Kasumi-1 (cell line): ENCODE results near the gene MAP1LC3B2.

Source experiments
- DNase-seq, 2 experiments: peaks; one replicate each; lab custom pipeline; 2025; lab: John Stamatoyannopoulos, UW

The MAP1LC3B2 gene

DNA sequence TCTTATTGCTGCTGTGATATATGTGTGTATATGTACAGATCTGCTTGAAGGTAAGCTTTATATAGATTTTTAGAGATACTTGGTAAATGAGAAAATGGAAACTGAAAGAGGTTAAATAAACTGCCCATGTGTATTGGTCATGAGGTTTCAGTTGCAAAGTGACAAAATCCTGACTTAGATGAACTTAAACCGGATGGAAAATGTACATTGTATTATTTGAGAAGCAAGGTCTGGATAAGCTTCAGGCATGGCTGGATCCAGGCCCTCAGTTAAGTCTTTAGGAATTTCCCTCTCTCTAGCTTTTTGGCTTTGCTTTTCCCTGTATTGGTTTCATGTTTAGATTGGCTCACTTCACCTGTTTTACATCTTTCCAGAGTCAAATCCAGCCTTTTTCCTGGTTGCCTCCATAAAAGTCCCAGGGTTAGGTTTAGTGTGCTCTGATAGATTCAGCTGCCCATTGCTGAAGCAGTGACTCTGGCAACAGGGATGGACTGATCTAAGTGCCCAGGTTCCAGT, 21.0 kb upstream of the MAP1LC3B2 start:
- DNase-seq: no peak

DNA sequence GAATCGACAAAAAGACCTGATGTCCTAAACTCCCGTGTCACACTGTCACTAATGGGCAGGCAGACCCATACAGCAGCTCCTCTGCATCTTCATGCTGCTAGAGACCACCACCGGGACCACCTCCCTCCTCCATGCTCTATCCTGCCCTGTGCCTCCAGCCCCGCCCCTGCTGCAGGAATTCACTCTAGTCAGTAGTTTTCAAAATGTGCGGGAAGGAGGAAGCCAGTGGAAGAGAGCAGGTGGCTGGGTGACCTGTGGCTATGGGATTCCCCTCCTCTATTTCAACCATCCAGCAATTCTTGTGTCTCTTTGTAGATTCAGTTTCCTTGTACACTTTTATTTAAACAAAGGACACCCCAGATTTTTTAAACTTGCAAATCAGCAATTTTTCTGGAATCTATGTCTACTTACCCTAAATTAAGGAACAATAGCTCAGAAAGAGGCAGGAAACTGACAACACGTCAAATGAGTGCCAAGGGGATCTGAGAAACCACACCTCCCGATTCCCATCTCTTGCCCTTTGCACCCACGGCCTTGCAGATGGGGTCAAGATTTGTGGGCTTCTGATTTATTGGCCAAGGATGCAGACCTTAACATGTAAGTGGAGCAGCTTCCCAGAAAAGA, 20.4 kb upstream of the MAP1LC3B2 start:
- no peak for DNase-seq

DNA sequence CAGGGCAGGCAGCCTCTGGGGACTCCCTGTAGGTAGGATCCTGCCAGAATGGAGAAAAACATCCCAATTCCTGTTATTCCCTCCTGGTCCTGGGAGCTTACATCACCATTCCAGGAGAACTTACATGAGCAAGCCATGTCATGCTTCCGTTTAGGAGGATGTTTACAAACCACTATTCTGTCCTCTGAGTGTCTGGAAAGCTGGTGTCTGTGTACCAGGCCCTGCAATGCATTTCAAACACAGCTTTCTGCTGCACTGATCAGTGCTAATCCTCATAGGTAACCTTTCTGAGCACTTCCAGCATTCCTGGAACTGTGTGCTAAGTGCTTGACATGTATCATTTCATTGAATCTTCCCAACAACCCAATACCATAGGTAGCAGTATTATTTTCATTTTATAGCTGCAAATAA, 19.8 kb upstream of the MAP1LC3B2 start:
- DNase-seq: no peak

DNA sequence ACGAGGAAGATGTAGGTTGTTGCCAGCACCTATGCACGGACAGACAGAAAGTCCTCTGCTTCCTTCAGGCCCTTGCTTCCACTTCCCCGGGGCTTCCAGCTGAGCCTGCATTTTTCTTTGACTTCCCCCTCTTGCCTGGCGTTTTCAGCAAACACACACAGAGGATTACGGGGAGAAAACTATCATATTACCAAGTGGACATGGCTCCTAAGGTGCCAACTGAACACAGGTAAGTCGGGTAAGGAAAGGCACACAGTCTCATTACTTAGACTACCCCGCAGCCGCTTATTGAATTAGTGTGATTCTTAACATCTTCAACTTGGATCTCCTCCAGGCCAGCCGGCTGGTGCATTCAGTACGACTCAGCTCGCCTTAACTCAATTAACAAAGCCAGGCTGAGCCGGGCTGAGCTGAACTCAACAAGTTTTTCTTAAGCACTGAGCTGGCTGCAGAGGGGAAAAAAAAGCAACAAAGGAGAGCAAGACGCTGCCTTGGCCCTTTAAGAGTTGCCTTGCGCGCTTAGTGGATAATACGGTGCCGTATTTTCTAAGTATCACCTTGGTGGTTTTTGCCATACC, 19.2 kb upstream of the MAP1LC3B2 start:
- no peak for DNase-seq

DNA sequence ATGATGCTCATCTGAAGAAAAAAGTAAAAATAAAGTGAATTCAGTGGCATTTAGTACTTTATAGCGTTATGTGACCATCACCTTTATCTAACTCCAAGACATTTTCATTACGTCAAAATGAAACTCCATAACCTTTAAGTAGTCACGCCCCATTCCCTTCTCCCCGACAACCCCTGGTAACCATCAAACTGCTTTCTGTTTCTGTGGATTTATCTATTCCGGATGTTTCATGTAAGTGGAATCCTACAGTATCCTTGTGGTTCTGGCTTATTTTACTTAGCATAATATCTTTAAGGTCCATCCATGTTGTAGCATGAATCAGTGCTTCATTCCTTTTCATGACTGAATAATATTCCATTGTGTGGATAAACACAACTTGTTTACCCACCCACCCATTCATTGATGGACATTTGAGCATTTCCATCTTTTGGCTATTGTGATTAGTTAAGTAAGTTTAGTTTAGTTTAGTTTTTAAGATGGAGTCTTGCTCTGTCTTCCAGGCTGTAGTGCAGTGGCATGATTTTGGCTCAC, 18.5 kb upstream of the MAP1LC3B2 start:
- no peak for DNase-seq

DNA sequence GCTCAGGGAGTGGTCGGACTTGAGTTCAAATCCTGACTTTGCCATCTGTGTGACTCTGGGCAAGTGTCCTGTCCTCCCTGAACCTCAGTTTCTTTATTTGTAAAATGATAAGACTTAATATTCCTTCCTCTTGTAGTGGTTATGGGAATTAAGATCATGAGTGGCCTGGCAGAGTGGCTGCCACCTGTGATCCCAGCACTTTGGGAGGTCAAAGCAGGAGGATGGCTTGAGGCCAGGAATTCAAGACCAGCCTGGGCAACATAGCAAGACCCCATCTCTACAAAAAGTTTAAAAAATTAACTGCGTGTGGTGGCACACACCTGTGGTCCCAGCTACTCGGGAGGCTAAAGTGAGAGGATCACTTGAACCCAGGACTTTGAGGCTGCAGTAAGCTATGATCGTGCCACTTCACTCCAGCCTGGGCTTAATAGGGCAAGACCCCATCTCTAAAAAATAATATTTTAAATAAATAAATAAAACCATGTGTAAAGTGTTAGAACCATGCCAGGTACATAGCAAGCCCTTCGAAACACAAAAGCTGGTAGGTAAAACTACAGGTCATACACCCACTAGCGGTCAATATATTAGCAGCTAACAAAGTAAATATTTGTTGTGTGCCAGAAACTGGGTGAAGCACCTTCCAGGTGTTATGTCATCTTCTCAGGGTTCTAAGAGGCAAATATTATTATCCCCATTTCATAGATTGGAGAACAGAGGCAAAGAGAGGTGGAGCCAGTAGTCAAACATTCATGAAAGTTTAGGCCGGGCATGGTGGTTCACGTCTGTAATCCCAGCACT, 17.4 kb upstream of the MAP1LC3B2 start:
- no peak for DNase-seq

DNA sequence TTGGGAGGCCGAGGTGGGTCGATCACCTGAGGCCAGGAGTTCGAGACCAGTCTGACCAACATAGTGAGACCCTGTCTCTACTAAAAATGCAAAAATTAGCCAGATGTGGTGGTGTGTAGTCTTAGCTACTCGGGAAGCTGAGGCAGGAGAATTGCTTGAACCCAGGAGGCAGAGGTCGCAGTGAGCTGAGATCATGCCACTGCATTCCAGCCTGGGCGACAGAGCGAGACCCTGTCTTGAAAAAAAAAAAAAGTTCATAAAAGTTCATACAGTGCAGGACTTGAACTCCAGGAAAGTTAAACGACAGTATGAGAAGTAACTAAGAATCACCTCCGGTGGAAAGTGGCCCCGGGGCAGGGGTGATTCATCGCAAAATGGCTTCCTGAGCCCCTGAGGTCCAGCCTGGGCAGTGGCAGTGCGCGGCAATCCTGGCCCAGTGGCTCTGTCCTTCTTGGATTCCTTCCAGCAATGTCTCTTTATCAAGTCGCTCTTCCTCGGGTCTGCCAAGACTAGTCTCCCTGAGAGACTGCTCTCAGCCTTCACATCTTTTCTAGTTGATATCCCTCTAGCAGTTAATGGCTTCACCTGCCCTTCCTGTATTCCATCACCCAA, 16.7 kb upstream of the MAP1LC3B2 start:
- DNase-seq: no peak

DNA sequence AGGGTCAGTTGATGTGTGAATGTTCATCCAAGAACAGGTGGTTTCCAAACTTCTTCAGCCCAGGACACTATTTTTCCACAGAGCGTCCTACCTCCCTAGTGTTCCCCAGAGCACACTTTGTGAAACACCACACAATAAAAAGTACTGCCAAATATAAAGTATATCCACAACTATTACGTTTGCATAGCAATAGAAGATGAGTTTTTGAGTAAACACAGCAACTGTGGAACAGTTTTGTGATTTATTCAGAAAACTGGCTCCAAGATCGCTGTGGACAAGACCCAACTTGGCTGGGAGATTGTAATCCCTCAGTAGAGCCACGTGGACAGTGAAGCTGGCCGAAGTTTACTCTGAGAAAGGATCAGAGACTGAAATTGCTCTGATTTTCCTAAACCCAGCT, 14.5 kb upstream of the MAP1LC3B2 start:
- DNase-seq: no peak

DNA sequence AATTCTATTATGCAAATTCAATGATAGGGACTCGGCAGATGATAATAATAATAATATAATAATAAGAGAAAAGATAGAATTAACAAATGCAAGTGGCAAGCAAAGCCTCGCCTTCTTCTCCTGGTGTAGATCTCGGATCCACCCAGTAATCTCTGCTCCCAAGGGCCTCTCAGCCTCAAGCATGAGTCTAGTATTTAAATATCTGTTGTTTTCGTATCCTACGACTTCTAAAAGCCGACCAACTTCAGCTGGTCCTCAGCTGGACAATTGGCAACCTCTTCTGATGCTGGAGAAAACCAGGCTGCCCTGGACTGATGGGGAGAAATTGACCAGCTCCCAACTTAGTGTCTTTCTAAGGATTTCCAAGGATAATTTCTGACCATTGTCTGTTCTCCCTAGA, 14.0 kb upstream of the MAP1LC3B2 start:
- DNase-seq: no peak

DNA sequence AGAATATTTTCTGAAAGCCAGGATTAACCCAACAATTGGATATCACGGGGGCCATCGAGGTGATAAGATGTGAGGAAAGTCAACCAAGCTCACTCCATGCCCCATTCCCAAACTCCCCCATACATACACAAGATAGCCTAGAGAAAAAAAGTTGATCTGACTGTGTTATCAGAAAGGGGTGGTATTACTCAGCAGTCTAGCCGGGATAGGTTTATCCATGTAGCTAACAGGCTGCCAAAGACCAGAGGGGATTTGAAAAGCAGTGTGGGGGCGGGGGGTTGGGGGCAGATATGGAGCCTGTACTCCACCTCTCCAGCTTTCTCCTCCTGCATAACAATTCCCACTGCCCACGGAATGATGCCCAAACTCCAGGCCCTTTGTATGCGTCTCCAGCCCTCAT, 13.2 kb upstream of the MAP1LC3B2 start:
- DNase-seq: no peak

DNA sequence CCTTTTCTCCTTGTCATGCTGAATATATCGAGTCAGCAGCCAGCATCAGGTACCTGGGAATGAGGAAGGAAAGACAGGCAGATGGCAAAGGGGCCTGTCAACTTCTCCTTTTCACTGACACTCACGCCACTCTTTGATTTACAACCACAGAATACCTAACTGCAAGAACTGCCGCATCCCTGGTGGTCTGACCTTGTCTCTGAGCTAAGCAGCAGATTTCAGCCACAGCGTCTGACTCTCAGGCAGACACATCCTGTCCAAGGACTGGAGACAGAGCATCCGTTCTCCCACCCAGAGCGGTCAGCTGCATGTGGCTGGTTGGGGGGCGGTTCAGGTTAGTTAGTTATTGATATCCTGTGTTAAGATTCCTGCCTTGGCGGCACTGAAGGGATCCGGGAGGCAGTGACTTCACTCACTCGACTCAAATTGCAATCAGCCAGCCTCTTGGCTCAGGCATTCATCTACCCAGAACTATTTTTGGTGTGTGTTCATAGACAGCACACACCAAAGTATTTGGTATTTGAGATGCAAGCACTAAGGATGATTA, 11.2 kb upstream of the MAP1LC3B2 start:
- peak; percentile 95 to 97 for DNase-seq

DNA sequence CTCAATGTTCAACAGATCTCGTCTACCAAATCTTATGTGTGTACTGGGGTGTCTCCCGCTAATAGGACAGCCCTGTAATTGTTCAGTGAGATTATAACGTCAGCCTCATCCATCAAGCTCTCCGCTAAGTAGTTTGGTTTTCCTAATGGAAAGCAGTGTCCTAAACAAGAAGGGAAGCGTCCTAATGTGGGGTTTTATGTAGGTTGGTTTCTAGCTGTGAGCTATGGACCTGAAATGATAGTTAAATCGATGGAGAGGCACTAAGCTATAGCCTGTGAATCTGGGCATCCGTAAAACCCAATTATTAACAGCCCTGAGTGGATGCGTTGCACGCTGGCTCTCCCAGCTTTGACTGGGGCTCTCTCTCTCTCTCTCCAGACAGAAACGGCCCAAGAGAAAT, 9.2 kb upstream of the MAP1LC3B2 start:
- DNase-seq: no peak

DNA sequence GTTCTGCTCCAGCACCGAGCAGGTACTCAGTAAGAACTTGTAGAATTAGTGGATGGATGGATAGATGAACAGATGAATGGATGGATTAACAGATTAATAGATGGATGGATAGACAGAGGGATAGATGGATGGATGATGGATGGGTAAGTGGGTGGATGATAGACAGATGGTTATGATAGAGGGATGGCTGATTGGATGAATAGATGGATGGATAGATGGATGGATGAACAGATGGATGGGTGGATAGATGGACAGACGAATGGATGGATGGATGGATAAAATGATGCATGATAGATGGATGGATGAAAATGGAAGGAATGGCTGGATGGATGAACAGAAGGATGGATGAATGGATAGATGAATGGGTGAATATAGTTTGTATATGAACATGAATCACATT, 8.0 kb upstream of the MAP1LC3B2 start:
- DNase-seq: no peak

DNA sequence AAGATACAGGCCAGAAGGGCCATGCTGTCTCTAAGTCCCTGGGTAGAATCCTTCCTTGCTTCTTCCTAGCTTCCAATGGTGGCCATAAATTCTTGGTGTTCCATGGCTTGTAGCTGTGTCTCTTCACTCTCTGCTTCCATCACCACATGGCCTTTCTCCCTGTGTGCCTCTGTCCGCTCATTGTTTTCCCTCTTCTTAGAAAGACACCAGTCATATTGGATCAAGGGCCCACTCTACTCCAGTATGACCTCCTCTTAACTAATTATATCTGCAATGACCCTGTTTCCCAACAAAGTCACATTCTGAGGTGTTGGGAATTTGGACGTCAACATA, 7.6 kb upstream of the MAP1LC3B2 start:
- DNase-seq: no peak

DNA sequence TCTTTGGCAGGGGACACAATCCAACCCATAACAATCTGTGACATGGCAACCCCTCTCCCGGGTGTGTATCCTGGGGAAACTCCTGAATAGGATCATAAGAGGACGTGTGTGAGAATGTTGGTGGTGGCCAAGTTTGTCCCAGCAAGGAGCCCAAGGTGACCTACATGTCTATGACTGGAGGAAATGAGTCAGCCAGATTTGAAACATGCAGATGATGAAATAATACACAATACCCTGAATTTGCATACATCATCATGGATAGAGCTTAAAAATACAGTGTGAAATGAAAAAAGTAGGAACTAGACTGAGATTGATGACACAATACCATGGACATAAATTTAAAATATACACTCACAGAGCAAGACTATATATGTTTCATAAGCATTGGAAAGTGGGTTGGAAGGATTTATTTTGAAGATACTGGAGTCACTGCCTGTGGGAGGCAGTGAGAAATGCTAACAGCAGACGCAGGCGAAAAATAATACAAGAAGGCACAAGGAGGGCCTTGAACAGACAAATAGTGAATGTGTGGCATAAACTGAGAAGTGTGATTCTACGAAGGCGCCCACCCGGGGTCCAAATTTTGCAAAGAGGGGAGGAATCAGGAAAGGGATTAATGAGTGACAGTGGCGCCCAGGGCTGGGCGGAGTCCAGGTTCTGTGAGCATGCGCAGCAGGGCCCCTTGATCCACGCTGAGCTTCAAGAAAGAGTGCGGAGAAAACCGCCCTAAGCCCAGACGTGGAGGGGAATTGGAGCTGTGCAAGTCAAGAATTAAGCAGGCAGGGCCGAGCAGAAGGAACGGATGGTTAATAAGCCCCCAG, 7.0 kb upstream of the MAP1LC3B2 start:
- DNase-seq: peak in 1 of 2 experiments; percentile 45

DNA sequence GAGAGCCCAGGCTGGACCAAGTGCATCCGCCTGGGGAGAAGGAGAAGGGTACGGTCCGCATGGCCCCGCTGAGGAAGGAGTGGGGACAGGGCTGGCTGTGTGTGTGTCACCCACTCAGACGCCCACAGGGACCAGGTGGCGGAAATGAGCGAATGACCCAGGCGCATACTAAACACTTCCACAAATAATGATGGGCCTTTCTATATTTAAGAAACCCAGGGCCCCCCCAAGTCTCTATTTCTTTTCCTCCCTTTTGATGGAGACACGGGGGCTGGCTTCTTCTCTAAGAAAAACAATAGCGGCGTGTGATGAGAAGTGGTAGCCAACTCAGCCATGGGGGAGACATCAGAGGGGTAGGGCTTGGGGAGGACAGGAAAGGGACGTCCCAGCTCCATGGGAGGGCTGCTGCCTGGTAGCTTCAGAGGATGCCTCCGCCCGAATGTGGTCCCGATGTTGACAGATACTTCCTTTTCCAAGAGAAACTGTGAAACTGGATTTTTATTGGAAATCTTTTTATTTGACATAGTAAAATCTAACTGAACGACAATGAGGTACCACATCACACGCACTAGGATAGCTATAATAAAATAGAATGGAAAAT, 6.3 kb upstream of the MAP1LC3B2 start:
- DNase-seq: peak; percentile 45 to 52

DNA sequence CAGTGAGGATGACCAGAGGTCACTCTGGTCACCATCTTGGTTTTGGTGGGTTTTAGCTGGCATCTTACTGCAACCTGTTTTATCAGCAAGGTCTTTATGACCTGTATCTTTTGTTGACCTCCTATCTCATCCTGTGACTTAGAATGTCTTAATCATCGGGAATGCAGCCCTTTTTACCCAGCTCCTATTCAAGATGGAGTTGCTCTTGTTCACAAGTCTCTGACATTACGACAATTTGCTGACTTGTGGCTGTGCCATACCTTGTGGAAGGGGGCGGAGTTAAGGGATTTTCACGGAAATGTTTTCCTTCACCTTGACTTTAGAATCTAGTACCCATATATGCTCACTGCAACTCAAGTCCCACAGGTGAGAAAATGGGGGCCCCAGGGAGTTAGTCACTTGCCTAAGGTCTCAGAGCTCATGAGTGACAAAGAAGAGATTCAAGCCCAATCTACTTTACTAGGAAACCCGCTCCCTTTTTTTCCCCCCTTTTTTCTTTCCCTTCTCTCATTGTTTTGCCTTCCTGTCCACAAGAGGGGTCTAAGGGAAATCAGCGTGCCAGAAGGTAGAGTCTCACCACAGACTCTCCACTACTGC, 2.7 kb upstream of the MAP1LC3B2 start:
- no peak for DNase-seq

DNA sequence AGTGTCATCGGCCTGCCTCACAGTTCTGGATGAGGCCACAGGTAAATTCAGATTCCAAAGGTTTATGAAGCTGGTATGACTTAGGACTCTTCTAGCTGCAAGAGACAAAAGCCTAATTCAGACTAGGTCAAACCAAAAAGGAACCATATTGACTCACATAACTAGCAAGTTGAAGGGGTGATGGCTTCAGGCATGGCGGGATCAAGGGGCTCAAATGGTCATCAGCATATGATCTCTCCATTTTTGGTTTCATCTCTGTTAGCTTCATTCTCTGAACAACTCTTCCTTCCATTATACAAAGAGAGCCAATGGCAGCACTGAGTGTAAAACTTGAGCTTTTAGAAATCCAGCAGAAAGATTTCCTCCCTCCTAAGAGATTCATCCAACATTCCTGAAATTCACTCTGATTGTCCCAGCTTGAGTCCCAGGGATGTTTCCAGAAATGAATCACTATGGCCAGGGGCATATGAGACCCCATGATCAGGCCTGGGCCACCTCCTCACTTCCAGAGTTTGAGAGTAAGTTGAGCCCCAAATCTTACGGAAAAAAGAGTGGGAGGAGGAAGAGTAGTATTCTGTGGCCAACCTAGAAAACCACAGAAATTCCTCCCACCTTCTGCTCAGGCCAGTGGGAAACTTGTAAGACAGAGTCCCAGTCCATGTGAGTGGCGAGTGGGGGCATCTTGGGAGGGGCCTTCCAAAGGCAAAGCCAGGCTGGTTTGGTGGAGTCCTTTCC, 2.0 kb upstream of the MAP1LC3B2 start:
- no peak for DNase-seq

DNA sequence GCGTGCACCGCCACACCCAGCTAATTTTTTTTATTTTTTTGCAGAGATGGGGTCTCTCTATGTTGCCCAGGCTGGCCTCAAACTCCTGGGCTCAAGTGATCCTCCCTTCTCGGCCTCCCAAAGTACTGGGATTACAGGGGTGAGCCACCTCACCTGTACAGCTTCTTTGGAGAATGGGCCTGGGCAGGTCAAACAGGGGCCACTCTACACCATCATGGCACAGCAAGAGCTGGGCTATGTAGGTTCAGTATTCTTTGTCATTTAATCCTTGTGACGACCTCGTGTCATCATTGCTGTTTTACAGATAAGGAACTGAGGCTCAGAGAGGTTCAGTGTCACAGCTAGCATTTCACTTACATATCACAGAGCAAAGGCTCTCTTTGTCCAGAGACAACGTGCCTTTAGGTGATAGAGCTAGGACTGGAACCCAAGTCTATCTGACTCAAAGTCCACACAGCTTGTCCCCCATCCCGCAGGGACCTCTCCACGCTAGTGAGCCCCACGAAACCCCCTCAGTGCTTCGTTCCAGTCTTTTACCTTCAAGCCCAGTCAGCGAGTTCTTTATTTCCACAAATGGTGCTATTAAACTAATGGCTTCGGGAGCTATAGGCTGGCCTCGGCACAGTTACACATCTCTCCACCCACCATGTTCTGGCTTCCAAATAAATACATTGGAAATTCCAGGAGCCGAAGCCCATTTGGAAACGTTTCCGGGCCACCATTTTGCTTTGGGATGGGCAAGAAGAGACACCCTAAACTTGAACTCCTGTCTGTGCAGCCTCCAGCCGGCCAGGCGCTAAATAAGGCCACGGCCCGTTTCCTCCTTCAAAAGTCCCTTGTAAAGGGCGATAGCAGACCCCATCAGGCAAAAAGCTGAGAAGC, 660 bp upstream of the MAP1LC3B2 start:
- no peak for DNase-seq
